Measurements from ENCODE around the gene GMCL2.

The GMCL2 gene, protein sequence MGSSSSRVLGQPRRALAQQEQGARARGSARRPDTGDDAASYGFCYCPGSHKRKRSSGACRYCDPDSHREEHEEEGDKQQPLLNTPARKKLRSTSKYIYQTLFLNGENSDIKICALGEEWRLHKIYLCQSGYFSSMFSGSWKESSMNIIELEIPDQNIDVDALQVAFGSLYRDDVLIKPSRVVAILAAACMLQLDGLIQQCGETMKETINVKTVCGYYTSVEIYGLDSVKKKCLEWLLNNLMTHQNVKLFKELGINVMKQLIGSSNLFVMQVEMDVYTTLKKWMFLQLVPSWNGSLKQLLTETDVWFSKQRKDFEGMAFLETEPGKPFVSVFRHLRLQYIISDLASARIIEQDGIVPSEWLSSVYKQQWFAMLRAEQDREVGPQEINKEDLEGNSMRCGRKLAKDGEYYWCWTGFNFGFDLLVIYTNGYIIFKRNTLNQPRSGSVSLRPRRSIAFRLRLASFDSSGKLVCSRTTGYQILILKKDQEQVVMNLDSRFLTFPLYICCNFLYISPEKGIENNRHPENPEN

GRCh38 chr5:178187014-178187413, at the start of gene GMCL2:
TSS of gene GMCL2 (minus strand) at chr5:178187371. CDS start at chr5:178187299, 72 bp downstream.
- no peak for FAIRE-seq
- TF ChIP-seq, protein P1, sequence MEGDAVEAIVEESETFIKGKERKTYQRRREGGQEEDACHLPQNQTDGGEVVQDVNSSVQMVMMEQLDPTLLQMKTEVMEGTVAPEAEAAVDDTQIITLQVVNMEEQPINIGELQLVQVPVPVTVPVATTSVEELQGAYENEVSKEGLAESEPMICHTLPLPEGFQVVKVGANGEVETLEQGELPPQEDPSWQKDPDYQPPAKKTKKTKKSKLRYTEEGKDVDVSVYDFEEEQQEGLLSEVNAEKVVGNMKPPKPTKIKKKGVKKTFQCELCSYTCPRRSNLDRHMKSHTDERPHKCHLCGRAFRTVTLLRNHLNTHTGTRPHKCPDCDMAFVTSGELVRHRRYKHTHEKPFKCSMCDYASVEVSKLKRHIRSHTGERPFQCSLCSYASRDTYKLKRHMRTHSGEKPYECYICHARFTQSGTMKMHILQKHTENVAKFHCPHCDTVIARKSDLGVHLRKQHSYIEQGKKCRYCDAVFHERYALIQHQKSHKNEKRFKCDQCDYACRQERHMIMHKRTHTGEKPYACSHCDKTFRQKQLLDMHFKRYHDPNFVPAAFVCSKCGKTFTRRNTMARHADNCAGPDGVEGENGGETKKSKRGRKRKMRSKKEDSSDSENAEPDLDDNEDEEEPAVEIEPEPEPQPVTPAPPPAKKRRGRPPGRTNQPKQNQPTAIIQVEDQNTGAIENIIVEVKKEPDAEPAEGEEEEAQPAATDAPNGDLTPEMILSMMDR (IDR thresholded peaks at IDR 0.05; ENCODE audit: insufficient read depth, missing control alignments): no peak

DNA sequence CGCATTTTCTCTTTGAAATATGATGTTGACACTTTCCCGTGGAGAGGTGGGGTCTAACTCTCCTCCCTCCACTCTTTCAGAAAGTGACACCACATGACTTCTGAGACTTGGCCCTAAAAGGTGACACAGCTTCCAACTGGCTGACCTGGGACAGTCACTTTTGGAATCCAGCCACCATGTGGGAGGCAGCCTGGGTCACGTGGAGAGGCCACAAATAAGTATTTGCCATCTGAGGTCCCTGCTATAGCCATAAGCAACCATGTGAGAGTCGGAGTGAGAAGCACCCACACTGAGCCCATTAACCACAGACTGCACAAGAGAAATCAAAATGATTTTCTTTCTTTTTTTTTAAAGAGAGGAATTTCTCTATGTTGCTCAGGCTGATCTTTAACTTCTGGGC, 49.5 kb upstream of the GMCL2 start:
- no peak for DNase-seq (ENCODE audit: insufficient read length, low spot score)
- TF ChIP-seq, protein P1 (IDR thresholded peaks at IDR 0.05; ENCODE audit: insufficient read depth, missing control alignments): no peak
- no peak for FAIRE-seq

More at GRCh38 chr5:178187014-178187413, at the start of gene GMCL2:
- DNase-seq (ENCODE audit: insufficient read length, low spot score): no peak

GRCh38 chr5:178236126-178236525, 49.0 kb upstream of the GMCL2 start:
- no peak for DNase-seq (ENCODE audit: insufficient read length, low spot score)
- TF ChIP-seq, protein P1 (IDR thresholded peaks at IDR 0.05; ENCODE audit: insufficient read depth, missing control alignments): no peak
- FAIRE-seq: no peak

- TF ChIP-seq, protein P1 (IDR thresholded peaks at IDR 0.05; ENCODE audit: insufficient read depth, missing control alignments): no peak
- DNase-seq (ENCODE audit: insufficient read length, low spot score) (no peak), FAIRE-seq (no peak)
Observed at GRCh38 chr5:178235588-178235974, 48.4 kb upstream of the GMCL2 start.

DNA sequence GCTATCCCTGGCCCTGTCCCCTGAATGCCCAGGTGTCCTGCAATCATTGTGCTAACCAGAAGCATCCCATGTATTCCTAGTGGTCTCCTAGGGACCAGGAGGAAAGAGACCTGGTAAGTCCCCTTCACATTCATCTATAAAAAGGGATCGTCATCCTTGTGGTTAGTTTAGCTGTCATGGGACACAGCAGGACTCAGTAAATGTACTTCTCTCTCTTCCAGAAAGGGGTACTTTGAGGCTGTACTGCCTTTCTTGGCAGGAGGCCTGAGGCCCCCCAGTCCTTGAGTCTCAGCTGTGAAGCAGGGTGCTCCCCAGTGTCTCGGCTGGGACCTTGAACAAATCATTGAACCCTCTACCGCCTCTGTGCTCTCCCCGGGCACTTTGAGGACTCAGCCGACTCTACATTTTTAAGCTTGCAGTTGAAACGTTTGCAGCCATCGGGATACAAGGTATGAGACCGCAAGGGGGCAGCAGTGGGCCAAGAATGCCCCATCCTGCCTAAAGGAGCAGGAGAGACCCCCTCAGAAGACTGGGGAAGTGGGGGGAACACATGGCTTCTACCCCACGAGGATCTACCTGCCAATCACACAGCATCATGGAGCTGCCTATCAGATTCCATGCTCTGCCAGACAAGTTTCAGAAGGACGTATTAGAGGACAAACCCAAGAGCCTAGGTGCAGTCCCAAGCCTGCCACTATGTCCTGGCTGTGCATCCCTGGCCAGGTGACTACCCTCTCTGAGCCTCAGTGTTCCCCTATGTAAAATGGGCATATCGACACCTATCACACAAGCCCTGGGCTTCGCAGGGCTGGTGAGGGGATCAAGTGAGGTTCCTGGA, 47.8 kb upstream of the GMCL2 start:
- FAIRE-seq (no peak), DNase-seq (ENCODE audit: insufficient read length, low spot score) (peak; percentile 85)
- TF ChIP-seq, protein P1 (IDR thresholded peaks at IDR 0.05; ENCODE audit: insufficient read depth, missing control alignments): peak; percentile 74

DNA sequence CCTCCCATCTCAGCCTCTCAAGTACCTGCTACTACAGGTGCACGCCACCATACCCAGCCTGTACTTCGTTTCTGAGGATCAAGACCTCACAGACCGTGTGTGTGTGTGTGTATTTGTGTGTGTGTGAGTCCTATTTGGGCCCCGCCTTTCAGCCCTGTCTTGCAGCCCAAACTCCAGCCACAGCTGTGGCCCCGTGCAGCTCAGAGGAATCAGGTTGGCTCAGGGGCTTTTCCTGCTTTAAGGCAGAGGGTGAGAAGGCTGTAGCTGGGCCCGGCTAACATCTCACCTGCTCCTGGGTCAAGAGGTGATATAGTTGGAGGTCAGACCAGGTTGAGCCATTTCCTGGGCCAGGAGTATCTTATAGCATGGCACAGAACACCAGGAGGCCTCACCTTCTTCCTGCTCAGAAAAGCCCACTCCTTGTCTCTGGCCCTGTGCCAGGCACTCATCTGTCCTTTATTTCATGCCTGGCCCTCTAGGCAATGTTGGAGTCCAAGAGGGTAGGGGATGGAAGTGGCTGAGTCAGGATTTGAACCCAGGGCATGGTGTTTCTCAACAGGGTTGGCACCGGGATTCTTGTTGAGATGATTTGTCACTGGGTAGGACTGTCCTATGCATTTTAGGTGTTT, 47.1 kb upstream of the GMCL2 start:
- FAIRE-seq (no peak), DNase-seq (ENCODE audit: insufficient read length, low spot score) (no peak)
- TF ChIP-seq, protein P1 (IDR thresholded peaks at IDR 0.05; ENCODE audit: insufficient read depth, missing control alignments): no peak
